ENCODE data around the gene TJP2.

GRCh38 chr9:69272212-69272611, 98.1 kb downstream of the TJP2 start:
- TF ChIP-seq MZF1 (tag by site-specific recombination; IDR thresholded peaks at IDR 0.05; ENCODE audit: borderline replicate concordance) (no peak), CTCF (tag by site-specific recombination; IDR thresholded peaks at IDR 0.05) (no peak)
